ENCODE measurements around the gene C8A. TPM values are rescaled to one million over a fixed set of nuclear protein-coding genes. Genes with fewer than 3 reads are reported as not detected.

C8A gene
- total and polyA plus RNA-seq, 10 of the 15 experiments (the other 5 are each of a cell fraction or from before 2014, with no cell fraction given): not detected

- no peak for TF ChIP-seq BCL3 (IDR thresholded peaks at IDR 0.05; ENCODE audit: borderline replicate concordance, insufficient read depth, low read depth, low read length, poor library complexity, severe bottlenecking)
These were observed 12.9 kb downstream of the C8A start (continued) for GRCh38 chr1:56867491-56867890.

- no peaks in the 10 kb centered on the region for H3K9me3 ChIP-seq (replicated peaks; ENCODE audit: control insufficient read depth, insufficient read depth, low read length)
- no TSS peak for BruUV-seq (replicated peaks)
- H3K27me3 ChIP-seq (replicated peaks in 1 of 2; ENCODE audit: control insufficient read depth in 2 of 2, insufficient read depth in 2 of 2, low read length in 1 of 2): no peaks in the 10 kb centered on the region; a peak in 2 of 4 replicates
- no peaks in the 10 kb centered on the region for H3K36me3 ChIP-seq (ENCODE audit: control insufficient read depth in 2 of 2, insufficient read depth in 2 of 2, low read length in 1 of 2)
- no peaks in the 10 kb centered on the region for H3K79me2 ChIP-seq (ENCODE audit: control insufficient read depth, insufficient read depth, low read length)
- 0% methylated on average over 2 of the region's 2 CpGs for WGBS (ENCODE audit: insufficient coverage, insufficient replicate concordance, low lambda C conversion rate, missing lambda C conversion rate)
- in situ Hi-C loops (cut with MboI) (no loop called here), intact Hi-C loops (cut with micrococcal nuclease; ENCODE audit: unreplicated experiment) (no loop called here)
- H3K27ac ChIP-seq (ENCODE audit: control insufficient read depth, insufficient read depth): no peak overlapping the region
- no peaks in the 10 kb centered on the region for H4K20me1 ChIP-seq (ENCODE audit: control insufficient read depth, insufficient read depth)
- SMC1A ChIA-PET (ENCODE audit: uncharacterized antibody, unreplicated experiment): no interaction called here
- POLR2A ChIA-PET: no interaction called here
- DNase-seq (ENCODE audit: low read depth, low spot score): no peak
- H3K4me1 ChIP-seq (ENCODE audit: control insufficient read depth, insufficient read depth, low read length): no peaks in the 10 kb centered on the region
- no peak for FAIRE-seq
- no peak for ATAC-seq
- RAD21 ChIA-PET (ENCODE audit: unreplicated experiment): no interaction called here
- no peak overlapping the region for H2AFZ ChIP-seq (ENCODE audit: control insufficient read depth, low read depth, low read length)
- CTCF ChIA-PET: no interaction called here
- no peak overlapping the region for H3K4me2 ChIP-seq (ENCODE audit: control insufficient read depth, insufficient read depth)
- no peak overlapping the region for H3K4me3 ChIP-seq
- no peak for TF ChIP-seq NR2C2 (IDR thresholded peaks at IDR 0.05; ENCODE audit: borderline replicate concordance, control insufficient read depth, insufficient read length, low read depth)
- no peak for TF ChIP-seq BCL11A (IDR thresholded peaks at IDR 0.05; ENCODE audit: low read depth, low read length)
- no peak for TF ChIP-seq NFYB (IDR thresholded peaks at IDR 0.05; ENCODE audit: insufficient read depth, low read depth, low read length)
- TF ChIP-seq ZNF384 (IDR thresholded peaks at IDR 0.05; ENCODE audit: borderline replicate concordance, low read depth, low read length): no peak
- TF ChIP-seq NKRF (conservative IDR thresholded peaks at IDR 0.05): no peak
- TF ChIP-seq PAX8 (IDR thresholded peaks at IDR 0.05): no peak
- TF ChIP-seq SKIL (IDR thresholded peaks at IDR 0.05; ENCODE audit: low read depth, poor library complexity, severe bottlenecking): no peak
- no peak overlapping the region for H3K9ac ChIP-seq (ENCODE audit: control insufficient read depth, insufficient read depth, low read length)
These were observed 14.2 kb downstream of the C8A start for GRCh38 chr1:56868761-56869160.

Data from GM12878 (cell line).